ENCODE data around the gene DDAH1.

The DDAH1 gene

DNA sequence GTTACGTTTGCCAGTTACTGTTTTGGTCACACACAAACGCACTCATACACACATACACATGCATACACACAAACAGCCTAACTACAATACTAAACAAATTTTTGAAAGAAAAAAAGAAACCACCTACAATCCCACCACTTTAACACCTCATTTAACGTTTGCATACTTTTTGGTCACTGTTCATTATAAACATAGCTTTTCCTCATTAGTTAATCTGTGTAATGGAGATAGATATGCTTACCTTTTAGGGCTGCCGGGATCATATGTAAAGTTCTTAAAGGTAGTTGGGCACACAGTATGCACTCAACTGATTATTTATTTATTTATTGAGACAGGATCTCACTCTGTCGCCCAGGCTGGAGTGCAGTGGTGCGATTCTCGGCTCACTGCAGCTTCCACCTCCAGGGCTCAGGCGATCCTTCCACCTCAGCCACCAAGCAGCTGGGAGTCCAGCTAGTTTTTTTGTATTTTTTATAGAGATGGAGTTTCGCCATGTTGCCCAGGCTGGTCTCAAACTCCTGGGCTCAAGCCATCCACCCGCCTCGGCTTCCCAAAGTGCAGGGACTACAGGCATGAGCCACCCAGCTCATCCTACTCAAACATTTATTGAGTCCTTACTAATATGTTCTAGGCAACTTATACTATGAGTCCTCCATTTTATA, 187.8 kb downstream of the DDAH1 start:
- DNase-seq (ENCODE audit: low read depth in 2 of 3, low spot score in 2 of 3), result no peak

DNA sequence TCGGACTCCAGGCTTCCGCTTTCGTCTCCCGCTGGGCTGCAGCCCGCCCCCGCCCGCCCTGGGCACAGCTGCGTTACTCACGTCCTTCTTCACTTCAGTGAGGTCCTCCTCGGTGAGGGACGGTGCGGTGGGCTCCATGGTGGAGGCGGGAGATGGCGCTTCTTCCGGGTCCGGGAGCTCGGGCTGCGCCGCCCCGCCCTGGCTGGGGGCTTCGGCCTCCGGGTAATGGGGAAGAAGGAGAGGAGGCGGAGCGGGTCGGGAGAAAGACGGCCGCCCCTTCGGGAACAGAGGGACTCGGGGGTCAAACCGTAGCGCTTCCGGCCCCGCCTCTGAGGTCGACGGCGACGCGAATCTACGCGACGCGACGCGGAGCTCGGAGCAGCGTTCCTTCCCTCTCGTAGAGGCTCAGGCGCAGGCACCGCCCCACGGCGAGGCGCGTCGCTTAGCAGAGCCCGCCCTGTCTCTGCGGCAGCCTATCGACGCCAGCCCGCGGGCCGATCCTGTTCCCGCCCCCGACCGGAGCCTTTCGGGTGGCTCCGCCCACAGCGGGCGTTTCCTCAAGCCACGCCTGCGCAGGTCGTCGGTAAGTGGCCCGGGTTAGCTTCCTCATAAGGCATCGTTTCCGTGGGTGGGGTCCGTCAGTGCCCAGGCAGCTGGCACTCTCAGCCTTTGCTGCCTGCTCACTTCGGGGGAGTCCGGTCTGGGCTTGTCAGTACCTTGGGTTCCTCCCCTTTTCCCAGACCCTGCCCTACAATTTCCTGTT, 188.6 kb downstream of the DDAH1 start, which contains the start of gene BCL10:
Gene BCL10 (minus strand): TSS at position 418 of the 763 bp plus-strand sequence. CDS start 280 bp downstream, at position 138.
- DNase-seq (ENCODE audit: low read depth in 2 of 3, low spot score in 2 of 3), result peak; percentile 79 to 98 (median 82)

DNA sequence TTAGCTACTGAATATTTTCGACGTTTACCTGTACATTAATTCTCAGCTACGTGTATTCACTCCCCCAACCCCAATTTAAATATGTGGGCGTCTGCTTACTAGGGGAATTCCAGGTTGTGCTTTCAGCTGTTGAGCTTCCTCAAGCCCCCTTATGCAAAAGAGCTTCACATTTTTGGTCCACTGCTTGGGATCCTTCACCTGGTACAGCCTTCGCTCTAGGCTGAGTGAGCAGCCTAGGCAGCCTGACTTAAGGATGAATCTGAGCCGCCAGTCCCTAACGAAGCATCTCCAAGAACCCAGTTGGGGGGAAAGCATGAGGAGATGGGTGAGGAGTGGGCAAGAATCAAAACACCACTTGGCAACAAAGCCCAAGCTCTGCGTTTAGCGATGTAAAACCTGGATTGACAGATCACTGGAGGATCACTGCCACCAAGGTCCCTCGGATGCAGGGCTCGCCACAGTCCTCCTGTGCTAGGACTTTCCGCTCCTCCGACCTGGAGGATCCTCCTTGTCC, 189.2 kb downstream of the DDAH1 start:
- no peak for DNase-seq (ENCODE audit: low read depth in 2 of 3, low spot score in 2 of 3)

DNA sequence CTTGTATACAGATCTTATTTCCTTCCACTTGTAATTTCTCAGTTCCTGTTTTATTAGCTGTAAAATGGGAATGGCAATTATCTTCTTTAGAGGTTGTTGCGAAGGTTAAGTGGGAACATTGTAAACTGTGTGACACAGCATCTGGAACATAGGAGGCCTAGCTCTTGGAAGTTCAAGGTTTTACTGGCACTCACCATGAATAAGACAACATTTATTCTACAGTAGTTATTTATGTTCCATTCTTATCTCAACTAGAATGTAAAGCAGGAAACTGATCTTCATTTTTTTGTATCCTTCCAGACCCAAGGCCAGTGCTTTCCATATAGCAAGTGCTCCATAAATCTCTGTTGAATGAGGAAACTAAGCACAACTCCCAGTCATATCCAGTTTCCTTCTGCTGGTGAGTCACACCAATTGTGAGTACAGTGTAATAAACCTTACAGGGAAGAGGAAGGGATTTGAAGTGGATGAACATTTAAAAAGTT, 189.9 kb downstream of the DDAH1 start:
- DNase-seq (ENCODE audit: low read depth in 2 of 3, low spot score in 2 of 3), result no peak

DNA sequence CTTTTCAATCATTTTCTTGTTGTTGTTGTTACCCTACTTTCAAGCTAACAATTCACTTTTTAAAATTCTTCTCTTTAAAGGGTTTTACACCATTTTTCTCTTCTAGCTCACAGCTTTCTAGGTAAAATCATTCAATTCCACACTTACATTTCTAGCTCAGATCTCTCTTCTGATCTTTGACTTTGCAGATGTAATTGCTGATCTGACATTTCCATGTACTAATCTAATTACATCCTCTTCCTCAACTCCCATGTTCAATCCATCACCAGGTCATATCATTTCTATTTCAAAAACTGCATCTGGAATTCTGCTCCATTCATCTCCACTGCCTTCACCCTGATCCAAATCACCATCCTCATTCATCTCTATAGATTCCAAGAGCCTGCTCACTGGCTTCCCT, 191.6 kb downstream of the DDAH1 start:
- no peak for DNase-seq (ENCODE audit: low read depth in 2 of 3, low spot score in 2 of 3)

DNA sequence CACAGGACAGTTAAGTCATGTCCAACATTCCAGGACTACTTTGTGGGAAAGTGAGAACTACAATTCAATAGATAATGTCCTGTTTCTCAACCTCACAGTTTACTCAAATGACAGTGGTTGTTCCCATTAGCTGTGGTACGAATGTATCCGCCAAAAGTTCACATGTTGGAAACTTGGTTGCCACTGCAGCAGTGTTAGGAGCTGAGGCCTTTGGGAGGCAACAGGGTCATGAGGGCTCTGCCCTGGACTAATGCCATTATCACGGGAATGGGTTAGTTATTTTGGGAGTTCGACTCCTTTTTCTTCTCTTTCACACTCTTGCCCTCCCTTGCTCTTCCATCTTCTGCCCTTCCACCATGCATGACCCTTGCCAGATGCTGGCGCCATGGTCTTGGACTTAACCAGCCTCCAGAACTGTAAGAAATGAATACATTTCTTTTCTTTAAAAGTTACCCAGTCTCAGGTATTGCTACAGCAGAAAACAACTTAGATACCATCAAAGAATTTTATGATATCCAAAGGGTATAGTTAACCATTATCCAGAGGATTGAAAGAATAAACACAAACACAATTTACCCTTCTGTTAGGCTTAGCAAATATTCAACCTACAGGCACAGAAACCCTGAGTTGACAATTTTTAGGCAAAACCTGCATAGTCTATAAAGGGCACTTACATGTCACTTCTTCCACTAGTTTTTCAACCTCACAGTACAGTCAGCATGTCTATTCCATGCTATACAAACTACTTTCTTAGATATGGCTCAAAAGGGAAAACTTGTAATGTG, 196.0 kb downstream of the DDAH1 start:
- DNase-seq (ENCODE audit: low read depth in 2 of 3, low spot score in 2 of 3), result no peak
